ENCODE data around the gene MAP4K4.

- TF ChIP-seq CTCF (conservative IDR thresholded peaks at IDR 0.05) = no peak
- TF ChIP-seq ZFX (IDR thresholded peaks at IDR 0.05) = no peak
Observed at GRCh38 chr2:101735166-101735533, 37.6 kb downstream of the MAP4K4 start.

Data from C4-2B (cell line).